ENCODE data around the gene CNTN4. TPM values are rescaled to one million over a fixed set of nuclear protein-coding genes. Genes with fewer than 3 reads are reported as not detected.

Gene CNTN4
- total and polyA plus RNA-seq, 2 experiments from 2014 or later: 0.91 to 4.0 TPM

DNA sequence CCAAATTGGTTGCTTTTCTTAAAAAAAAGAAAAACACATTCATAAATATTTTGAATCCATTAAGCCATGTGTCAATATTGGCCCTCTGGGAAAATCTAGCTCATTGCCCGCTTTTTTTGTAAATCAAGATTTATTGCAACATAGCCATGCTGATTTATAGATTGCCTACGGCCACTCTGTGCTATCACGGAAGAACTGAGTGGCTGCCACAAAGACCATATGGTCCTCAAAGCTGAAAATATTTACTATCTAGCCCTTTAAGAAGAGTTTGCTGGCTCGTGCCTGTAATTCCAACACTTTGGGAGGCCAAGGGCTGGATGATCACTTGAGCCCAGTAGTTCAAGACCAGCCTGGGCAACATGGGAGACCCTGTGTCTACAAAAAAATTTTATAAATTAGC is 965.6 kb downstream of the CNTN4 start:
- Mint-ChIP-seq H3K36me3 (ENCODE audit: low read depth) (peaks cover 52% of the 10 kb centered on the region), H3K27me3 (ENCODE audit: insufficient read depth, low read depth, poor library complexity) (peaks cover 3% of the 10 kb centered on the region), H3K4me1 (no peaks in the 10 kb centered on the region)

More for the DNA sequence above, 965.6 kb downstream of the CNTN4 start:
- no peaks in the 10 kb centered on the region for H3K36me3 ChIP-seq (ENCODE audit: insufficient read depth)
- H2AFZ ChIP-seq: no peak overlapping the region
- peaks cover 99% of the 10 kb centered on the region for H3K9me3 Mint-ChIP-seq
- H3F3A ChIP-seq (replicated peaks; ENCODE audit: low read depth): no peaks in the 10 kb centered on the region
- no peak overlapping the region for H3K4me3 Mint-ChIP-seq
- H3K4me3 ChIP-seq: no peak overlapping the region
- H3K27me3 ChIP-seq (ENCODE audit: insufficient read depth): no peaks in the 10 kb centered on the region
- H3K4me2 ChIP-seq: no peak overlapping the region
- no peak for ATAC-seq
- H3K4me1 ChIP-seq (ENCODE audit: insufficient read depth): peaks cover 21% of the 10 kb centered on the region
- DNase-seq (ENCODE audit: low spot score): no peak
- no peak overlapping the region for H3K27ac Mint-ChIP-seq
- 0 out of 2 replicates have a peak, but pooled peaks cover 2% of the 10 kb centered on the region for H3K9me2 ChIP-seq (ENCODE audit: insufficient read depth)
- no peaks in the 10 kb centered on the region for H4K20me1 ChIP-seq (replicated peaks; ENCODE audit: insufficient read depth)
- no peak overlapping the region for H3K27ac ChIP-seq (ENCODE audit: low read depth)
- TF ChIP-seq EZH2phosphoT487 (IDR thresholded peaks at IDR 0.05; ENCODE audit: unreplicated experiment) (no peak), STAT1 (IDR thresholded peaks at IDR 0.05; ENCODE audit: unreplicated experiment) (no peak), ZNF114 (CRISPR knock-in tag; IDR thresholded peaks at IDR 0.05) (no peak), NANOG (IDR thresholded peaks at IDR 0.05; ENCODE audit: borderline replicate concordance) (no peak), POLR2AphosphoS5 (IDR thresholded peaks at IDR 0.05; ENCODE audit: low read depth) (no peak), JUNB (IDR thresholded peaks at IDR 0.05; ENCODE audit: unreplicated experiment) (no peak), EZH2 (IDR thresholded peaks at IDR 0.05; ENCODE audit: low read depth, unreplicated experiment) (no peak), ZNF331 (CRISPR knock-in tag; IDR thresholded peaks at IDR 0.05; ENCODE audit: low read depth) (no peak), CREB1 (CRISPR knock-in tag; IDR thresholded peaks at IDR 0.05; ENCODE audit: low read depth) (no peak)
- TF ChIP-seq, protein P1, sequence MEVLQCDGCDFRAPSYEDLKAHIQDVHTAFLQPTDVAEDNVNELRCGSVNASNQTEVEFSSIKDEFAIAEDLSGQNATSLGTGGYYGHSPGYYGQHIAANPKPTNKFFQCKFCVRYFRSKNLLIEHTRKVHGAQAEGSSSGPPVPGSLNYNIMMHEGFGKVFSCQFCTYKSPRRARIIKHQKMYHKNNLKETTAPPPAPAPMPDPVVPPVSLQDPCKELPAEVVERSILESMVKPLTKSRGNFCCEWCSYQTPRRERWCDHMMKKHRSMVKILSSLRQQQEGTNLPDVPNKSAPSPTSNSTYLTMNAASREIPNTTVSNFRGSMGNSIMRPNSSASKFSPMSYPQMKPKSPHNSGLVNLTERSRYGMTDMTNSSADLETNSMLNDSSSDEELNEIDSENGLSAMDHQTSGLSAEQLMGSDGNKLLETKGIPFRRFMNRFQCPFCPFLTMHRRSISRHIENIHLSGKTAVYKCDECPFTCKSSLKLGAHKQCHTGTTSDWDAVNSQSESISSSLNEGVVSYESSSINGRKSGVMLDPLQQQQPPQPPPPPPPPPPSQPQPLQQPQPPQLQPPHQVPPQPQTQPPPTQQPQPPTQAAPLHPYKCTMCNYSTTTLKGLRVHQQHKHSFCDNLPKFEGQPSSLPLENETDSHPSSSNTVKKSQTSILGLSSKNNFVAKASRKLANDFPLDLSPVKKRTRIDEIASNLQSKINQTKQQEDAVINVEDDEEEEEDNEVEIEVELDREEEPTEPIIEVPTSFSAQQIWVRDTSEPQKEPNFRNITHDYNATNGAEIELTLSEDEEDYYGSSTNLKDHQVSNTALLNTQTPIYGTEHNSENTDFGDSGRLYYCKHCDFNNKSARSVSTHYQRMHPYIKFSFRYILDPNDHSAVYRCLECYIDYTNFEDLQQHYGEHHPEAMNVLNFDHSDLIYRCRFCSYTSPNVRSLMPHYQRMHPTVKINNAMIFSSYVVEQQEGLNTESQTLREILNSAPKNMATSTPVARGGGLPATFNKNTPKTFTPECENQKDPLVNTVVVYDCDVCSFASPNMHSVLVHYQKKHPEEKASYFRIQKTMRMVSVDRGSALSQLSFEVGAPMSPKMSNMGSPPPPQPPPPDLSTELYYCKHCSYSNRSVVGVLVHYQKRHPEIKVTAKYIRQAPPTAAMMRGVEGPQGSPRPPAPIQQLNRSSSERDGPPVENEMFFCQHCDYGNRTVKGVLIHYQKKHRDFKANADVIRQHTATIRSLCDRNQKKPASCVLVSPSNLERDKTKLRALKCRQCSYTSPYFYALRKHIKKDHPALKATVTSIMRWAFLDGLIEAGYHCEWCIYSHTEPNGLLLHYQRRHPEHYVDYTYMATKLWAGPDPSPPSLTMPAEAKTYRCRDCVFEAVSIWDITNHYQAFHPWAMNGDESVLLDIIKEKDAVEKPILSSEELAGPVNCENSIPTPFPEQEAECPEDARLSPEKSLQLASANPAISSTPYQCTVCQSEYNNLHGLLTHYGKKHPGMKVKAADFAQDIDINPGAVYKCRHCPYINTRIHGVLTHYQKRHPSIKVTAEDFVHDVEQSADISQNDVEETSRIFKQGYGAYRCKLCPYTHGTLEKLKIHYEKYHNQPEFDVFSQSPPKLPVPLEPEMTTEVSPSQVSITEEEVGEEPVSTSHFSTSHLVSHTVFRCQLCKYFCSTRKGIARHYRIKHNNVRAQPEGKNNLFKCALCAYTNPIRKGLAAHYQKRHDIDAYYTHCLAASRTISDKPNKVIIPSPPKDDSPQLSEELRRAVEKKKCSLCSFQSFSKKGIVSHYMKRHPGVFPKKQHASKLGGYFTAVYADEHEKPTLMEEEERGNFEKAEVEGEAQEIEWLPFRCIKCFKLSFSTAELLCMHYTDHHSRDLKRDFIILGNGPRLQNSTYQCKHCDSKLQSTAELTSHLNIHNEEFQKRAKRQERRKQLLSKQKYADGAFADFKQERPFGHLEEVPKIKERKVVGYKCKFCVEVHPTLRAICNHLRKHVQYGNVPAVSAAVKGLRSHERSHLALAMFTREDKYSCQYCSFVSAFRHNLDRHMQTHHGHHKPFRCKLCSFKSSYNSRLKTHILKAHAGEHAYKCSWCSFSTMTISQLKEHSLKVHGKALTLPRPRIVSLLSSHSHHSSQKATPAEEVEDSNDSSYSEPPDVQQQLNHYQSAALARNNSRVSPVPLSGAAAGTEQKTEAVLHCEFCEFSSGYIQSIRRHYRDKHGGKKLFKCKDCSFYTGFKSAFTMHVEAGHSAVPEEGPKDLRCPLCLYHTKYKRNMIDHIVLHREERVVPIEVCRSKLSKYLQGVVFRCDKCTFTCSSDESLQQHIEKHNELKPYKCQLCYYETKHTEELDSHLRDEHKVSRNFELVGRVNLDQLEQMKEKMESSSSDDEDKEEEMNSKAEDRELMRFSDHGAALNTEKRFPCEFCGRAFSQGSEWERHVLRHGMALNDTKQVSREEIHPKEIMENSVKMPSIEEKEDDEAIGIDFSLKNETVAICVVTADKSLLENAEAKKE (CRISPR knock-in tag; IDR thresholded peaks at IDR 0.05): no peak
- TF ChIP-seq, protein P2, sequence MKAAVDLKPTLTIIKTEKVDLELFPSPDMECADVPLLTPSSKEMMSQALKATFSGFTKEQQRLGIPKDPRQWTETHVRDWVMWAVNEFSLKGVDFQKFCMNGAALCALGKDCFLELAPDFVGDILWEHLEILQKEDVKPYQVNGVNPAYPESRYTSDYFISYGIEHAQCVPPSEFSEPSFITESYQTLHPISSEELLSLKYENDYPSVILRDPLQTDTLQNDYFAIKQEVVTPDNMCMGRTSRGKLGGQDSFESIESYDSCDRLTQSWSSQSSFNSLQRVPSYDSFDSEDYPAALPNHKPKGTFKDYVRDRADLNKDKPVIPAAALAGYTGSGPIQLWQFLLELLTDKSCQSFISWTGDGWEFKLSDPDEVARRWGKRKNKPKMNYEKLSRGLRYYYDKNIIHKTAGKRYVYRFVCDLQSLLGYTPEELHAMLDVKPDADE (IDR thresholded peaks at IDR 0.05): no peak
- TF ChIP-seq, protein P3, sequence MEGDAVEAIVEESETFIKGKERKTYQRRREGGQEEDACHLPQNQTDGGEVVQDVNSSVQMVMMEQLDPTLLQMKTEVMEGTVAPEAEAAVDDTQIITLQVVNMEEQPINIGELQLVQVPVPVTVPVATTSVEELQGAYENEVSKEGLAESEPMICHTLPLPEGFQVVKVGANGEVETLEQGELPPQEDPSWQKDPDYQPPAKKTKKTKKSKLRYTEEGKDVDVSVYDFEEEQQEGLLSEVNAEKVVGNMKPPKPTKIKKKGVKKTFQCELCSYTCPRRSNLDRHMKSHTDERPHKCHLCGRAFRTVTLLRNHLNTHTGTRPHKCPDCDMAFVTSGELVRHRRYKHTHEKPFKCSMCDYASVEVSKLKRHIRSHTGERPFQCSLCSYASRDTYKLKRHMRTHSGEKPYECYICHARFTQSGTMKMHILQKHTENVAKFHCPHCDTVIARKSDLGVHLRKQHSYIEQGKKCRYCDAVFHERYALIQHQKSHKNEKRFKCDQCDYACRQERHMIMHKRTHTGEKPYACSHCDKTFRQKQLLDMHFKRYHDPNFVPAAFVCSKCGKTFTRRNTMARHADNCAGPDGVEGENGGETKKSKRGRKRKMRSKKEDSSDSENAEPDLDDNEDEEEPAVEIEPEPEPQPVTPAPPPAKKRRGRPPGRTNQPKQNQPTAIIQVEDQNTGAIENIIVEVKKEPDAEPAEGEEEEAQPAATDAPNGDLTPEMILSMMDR (conservative IDR thresholded peaks at IDR 0.05; ENCODE audit: low read depth in 2 of 2): no peak
- TF ChIP-seq, protein P4, sequence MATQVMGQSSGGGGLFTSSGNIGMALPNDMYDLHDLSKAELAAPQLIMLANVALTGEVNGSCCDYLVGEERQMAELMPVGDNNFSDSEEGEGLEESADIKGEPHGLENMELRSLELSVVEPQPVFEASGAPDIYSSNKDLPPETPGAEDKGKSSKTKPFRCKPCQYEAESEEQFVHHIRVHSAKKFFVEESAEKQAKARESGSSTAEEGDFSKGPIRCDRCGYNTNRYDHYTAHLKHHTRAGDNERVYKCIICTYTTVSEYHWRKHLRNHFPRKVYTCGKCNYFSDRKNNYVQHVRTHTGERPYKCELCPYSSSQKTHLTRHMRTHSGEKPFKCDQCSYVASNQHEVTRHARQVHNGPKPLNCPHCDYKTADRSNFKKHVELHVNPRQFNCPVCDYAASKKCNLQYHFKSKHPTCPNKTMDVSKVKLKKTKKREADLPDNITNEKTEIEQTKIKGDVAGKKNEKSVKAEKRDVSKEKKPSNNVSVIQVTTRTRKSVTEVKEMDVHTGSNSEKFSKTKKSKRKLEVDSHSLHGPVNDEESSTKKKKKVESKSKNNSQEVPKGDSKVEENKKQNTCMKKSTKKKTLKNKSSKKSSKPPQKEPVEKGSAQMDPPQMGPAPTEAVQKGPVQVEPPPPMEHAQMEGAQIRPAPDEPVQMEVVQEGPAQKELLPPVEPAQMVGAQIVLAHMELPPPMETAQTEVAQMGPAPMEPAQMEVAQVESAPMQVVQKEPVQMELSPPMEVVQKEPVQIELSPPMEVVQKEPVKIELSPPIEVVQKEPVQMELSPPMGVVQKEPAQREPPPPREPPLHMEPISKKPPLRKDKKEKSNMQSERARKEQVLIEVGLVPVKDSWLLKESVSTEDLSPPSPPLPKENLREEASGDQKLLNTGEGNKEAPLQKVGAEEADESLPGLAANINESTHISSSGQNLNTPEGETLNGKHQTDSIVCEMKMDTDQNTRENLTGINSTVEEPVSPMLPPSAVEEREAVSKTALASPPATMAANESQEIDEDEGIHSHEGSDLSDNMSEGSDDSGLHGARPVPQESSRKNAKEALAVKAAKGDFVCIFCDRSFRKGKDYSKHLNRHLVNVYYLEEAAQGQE (IDR thresholded peaks at IDR 0.05; ENCODE audit: unreplicated experiment): no peak
- H3K79me2 ChIP-seq (replicated peaks; ENCODE audit: insufficient read depth): no peaks in the 10 kb centered on the region

All from GM23338 (cell line).